HG03045 (cell line): ENCODE data around the gene PROM2.
"Not testable (repeated sequence)": the region's sequence is repeated elsewhere in the genome, so short reads cannot be mapped to it uniquely, and the experiment has no call there.

Source experiments
- ATAC-seq: cut with Tn5 transposase; IDR thresholded peaks from one replicate; pipeline ENCODE4 v1.9.1; 2021; ENCODE audit warnings: mild to moderate bottlenecking, moderate library complexity; ENCODE audit not compliant: unreplicated experiment

PROM2 gene

GRCh38 chr2:95269036-95269680, 5.1 kb upstream of the PROM2 start:
- no peak for ATAC-seq

- ATAC-seq = not testable (repeated sequence)
These were observed 4.5 kb upstream of the PROM2 start for GRCh38 chr2:95269745-95270144.

GRCh38 chr2:95270541-95271081, 3.6 kb upstream of the PROM2 start:
- ATAC-seq = no peak

DNA sequence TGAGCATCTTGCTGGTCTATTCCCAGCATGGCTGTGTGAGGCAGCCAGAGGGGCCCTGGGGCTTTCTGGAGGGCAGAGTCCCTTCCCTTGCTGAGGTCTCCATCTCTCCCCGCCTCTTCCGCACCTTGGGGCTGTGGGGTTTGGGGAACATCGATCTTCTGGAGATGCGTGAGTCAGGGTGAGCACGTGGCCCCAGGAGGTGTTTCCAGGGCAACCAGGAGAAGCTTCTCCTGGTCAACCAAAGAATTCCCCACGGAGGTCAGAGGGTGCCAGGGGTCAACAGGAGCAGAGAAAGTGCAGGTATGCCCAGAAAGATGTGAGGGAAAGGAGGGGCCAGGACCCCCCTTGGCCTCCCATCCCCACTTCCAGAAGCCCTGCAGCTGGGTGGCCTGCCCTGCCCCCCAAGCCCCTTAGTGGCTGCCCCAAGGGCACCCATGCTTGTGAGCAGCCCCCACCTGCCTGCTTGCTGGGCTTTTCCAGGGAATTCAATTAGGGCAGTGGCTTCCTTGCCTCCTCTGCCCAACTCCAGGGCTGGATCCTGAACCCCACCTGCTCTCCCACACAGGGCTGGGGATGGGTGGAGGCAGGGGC, 2.8 kb upstream of the PROM2 start:
- no peak for ATAC-seq

DNA sequence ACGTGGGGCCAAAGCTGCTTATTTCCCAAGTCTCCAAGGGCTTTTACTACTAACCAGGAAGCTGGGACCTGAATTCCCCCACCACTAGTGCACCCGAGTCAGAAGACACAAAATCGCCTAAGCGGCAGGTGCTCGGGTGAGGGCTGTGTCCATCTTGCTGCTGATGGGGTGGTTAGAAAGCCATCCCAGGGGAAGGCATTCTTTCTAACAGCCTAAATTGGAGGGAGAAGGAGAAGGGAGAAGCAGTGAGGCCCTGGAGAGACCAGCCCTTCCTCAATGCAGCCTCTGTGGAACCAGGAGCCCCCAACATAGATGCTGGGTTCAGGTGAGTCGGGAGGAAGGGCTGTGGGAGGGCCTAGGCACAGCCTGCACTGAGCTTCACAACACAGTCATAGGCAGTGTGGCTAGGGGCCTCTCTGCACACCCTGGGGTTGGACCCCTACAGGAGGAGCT, 1.9 kb upstream of the PROM2 start:
- ATAC-seq = no peak

DNA sequence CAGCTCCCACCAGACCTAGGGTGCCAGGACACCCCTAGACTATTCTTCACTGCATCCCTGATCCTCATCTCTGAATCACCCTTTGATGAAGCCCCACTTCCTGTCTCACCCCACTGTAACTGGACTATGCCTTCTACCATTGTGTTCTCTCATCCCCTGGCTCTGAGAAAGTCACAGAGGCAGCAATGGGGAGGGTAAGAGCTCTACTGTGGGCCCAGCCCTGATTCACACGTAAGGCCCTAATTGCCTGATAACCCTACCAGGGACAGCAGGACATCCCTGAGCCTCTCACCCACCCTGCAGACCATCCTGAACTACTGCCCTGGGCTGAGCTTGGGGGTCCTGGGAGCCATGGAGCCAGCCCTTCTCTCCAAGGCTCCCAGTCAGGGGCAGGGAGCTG, 1.5 kb upstream of the PROM2 start:
- no peak for ATAC-seq

DNA sequence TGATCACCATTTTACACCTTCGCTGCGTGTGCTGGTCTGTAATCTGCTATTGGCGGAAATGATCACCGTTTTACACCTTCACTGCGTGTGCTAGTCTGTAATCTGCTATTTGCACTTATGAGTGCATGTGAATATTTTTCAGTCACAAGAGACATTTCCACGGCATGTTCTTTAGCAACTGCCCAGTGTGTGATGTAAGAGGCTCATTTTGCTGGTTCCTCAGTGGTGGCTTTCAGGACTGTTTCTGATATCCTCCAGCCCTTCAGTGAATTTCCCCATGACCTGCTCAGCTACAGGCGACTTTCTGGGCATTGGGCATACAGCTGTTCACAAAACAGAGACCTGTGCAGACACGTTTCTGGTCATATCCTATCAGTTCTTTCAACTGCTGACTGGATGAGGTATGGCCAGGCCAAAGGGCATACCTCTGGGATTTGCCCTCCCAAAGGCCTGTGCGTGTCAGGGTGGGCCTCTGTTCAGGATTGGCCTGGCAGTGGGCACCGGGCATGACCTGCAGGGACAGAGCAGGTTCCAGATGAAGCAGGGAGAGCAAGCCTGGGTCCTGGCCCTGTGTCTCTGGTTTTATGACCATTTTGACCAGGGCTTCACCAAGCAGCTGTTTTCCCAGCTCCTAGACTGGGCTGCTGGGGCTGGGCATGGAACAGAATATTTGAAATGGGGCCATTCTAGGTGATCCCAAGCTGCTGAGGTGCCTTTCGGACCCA, 521 bp upstream of the PROM2 start:
- ATAC-seq = no peak

GRCh38 chr2:95275151-95275515, 884 bp downstream of the PROM2 start:
- ATAC-seq = no peak

GRCh38 chr2:95275601-95276243, 1.5 kb downstream of the PROM2 start:
- no peak for ATAC-seq

DNA sequence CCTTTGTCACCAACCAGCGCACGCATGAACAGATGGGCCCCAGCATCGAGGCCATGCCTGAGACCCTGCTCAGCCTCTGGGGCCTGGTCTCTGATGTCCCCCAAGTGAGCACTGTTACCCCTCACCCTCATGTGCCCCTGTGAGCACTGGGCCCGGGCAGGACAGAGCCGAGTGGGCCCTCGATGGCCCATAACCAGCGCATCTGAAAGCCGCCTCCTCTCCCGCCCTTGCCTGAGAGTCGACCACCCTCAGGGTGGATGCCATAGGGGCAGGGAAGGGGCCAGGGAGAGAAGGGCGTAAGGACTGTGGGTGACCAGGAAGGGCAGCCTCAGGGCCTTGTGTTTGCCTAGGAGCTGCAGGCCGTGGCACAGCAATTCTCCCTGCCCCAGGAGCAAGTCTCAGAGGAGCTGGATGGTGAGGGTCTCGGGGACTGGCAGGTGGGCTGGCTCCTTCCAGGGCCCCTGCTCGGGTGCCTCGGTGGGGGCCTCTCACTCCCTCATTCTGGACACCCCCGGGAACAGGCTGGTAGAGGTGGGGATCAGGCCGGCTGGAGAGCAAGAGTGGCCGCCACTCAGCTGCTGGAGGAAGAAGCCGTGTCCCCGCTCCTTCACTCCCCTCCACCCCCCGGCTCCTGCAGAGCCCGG, 2.1 kb downstream of the PROM2 start:
- no peak for ATAC-seq

DNA sequence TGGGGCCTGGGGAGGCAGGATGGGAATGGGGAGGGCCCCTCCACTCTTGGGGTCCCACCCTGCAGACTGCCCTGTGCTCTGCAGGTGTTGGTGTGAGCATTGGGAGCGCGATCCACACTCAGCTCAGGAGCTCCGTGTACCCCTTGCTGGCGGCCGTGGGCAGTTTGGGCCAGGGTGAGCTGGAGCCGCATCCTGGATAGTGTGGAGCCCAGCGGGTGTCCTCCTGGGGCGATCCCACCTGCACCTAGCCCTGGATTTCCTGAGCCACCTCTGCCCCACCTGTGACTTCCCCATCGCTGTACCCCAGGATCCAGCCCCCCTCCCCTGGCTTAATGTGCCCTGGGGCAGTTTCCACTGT, 2.6 kb downstream of the PROM2 start:
- no peak for ATAC-seq

- ATAC-seq = no peak
These were observed 3.1 kb downstream of the PROM2 start for GRCh38 chr2:95277246-95277906.

DNA sequence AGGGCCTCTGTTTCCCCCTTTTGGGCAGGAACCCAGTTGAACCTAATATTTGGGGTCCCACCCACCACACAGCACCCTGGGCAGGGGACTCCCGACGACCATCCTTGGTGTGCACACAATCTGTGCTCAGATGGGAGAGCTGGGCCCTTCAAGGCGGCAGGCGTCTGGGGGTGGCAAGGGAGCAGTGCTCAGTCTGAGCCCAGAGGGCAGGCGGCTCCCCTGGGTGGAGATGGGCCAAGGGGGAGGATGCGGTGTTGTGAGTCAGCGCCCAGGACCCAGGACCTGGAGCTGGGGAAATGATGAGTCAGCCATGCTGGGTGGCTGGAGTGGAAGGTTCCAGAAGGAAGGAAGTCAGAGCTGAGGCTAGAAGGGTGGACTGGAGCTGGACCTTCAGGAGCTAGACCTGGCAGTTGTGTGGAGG, 3.8 kb downstream of the PROM2 start:
- no peak for ATAC-seq

GRCh38 chr2:95278637-95279225, 4.5 kb downstream of the PROM2 start:
- ATAC-seq = no peak

GRCh38 chr2:95279435-95280035, 5.3 kb downstream of the PROM2 start:
- ATAC-seq = no peak

GRCh38 chr2:95281071-95281470, 6.8 kb downstream of the PROM2 start:
- ATAC-seq = no peak

- no peak for ATAC-seq
These were observed 7.5 kb downstream of the PROM2 start for GRCh38 chr2:95281786-95282185.

DNA sequence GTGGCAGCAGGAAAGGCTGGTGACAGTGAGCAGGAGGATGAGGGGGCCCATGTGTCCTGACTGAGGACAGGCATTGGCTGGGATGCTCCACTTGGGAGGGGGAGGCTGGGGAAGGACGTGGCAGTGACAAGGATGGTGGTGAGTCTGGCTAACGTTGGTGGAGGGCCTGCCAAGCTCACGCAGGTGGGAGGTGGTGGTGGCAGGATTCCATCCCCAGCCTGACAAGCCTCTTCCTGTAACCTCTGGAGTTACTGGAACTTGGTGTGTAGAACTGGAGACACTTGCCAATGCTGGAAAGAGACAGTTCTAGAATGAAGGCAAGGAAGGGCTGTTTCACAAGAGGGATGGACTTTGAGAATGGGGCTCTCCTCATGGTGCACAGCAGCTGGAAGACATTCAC, 8.2 kb downstream of the PROM2 start:
- no peak for ATAC-seq

DNA sequence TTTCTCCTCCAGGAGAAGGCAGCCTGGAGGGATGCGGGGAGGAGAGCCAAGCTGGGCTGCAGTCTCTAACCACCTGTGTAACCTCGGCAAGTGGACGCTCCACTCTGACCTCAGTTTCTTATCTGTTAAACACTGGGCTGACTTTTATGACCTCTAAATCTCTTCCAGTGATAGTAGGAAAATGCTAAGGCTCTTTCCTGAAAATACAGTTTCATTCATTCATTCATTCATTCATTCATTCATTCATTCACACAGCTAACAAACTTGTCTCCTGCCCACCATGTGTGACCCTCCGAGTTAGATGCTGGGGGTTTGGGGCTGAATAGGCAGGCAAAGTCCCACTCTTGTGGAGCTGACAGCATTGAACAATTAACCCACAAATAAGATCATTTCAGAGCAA, 9.3 kb downstream of the PROM2 start:
- ATAC-seq = no peak
